ENCODE results near the gene NRXN3. TPM values are rescaled to one million over a fixed set of nuclear protein-coding genes. Genes with fewer than 3 reads are reported as not detected.

Gene NRXN3
- 107 TPM for total RNA-seq

GRCh38 chr14:78170203-78170602 lies at the start of gene NRXN3:
Gene NRXN3, plus strand, starts transcription at chr14:78170373. Its CDS starts 72,721 bp downstream, at chr14:78243094.

Small RNA genes within 50 kb of the gene (small RNA-seq; reads per million reads assigned to genes)
- 0.10 reads per million for gene RNA5SP388

Measured in diencephalon (tissue), 1 donor.